Muscle of arm (tissue), 12 donors: ENCODE measurements around the gene MFSD12. TPM values are rescaled to one million over a fixed set of nuclear protein-coding genes. Genes with fewer than 3 reads are reported as not detected.
"Not testable (repeated sequence)": the region's sequence is repeated elsewhere in the genome, so short reads cannot be mapped to it uniquely, and the experiment has no call there.

Experiments used
- DNase-seq: peaks from one replicate; pipeline ENCODE4 v3.0.0-alpha.2; 2013
- polyA plus RNA-seq, 12 donors: library from polyadenylated mRNA; unstranded; fragments of 120-200 nt; gene quantifications; one replicate each; pipeline ENCODE4 v1.2.1, GENCODE V29; 2013; ENCODE audit not compliant: insufficient read length in 12 of 12

MFSD12 gene
- polyA plus RNA-seq, 12 donors, result 19.3 to 48.1 (median 24.1) TPM; not detected in 1

GRCh38 chr19:3538965-3539755 is 18.2 kb downstream of the MFSD12 start, which contains the start of gene TEKTIP1:
Gene TEKTIP1, plus strand, starts transcription at chr19:3539174. Its CDS starts 4 bp downstream, at chr19:3539178.
- no peak for DNase-seq

DNA sequence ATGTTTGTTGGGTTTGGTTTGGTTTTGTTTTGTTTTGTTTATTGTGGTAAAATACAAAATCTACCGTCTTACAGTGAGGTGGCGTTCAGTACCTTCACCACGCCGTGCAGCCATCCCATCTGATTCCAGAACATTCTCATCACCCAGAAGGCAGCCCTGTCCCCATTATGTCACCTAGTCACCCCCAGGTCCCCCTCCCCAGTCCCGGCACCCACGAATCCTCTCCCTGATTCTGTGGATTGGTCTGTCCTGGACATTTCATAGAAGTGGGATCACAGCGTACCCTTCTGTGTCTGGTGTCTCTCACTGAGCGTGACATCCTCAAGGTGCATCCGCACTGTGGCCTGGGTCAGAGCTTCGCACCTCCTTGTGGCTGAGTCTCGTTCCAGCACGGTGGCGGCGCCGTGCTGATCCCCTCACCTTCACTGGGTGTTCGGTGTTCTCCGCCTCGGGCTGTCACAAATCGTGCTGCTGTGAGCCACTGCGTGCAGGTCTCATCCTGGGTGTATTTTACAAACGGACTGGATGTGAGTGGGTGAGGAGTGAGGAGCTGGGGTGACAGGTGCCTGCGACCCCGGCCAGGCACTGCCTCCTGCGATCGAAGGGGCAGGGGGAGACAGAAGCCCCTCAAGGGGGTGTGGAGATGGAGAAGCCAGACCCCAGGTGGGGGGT is 19.0 kb downstream of the MFSD12 start:
- DNase-seq, result no peak

DNA sequence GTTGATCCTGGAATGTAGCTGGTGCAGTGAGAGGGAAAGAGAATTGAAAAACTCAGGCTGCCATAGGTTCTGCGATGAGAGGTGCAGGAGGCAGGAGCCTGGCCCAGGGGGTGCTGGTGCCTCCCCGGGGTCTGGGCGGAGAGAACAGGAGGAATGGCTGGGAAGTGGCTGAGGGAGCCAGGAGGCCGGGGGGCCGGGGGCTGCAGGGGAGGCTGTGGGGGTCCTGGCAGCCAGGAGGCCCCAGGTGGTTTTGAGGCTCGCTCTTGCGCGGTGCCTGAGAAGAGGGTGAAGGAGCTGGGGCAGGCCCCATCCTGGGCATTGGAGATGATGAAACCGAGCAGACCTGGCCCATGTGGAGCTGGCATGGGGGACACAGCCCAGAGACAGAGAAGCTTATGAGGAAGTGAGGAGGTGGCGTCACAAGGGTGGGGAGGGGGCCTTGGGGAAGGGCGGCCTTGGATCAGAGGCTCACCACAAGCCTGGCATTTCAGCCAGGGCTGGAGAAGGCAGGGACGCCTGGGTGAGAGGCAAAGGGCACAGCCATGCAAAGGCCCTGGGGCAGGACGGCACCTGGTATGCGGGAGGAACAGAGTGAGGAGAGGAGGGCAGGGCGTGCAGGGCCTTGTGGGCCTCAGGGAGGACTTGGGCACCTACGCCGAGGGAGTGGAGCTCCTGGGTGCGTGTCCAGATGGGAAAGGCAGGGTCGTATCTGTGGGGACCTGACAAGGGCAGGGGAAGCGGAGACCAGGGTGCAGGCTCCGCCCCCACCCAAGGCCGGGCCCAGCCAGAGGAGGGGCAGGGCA is 19.7 kb downstream of the MFSD12 start:
- no peak for DNase-seq

DNA sequence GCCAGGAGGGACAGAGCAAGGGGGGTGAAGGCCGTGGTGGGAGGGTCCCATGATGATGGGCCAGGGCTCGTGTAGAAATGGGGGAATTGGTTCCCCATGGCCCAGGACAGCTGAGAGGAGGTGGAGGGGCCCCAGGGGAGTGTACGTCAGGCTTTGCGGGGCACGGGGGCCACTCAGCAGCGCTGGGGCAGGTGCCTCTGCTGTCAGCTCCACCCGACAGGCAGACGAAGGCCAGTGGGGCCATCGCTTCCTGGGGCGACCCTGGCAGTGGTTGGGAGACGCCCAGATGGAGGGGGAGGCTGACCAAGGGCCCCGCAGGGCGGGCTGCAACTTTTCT is 20.3 kb downstream of the MFSD12 start:
- no peak for DNase-seq

DNA sequence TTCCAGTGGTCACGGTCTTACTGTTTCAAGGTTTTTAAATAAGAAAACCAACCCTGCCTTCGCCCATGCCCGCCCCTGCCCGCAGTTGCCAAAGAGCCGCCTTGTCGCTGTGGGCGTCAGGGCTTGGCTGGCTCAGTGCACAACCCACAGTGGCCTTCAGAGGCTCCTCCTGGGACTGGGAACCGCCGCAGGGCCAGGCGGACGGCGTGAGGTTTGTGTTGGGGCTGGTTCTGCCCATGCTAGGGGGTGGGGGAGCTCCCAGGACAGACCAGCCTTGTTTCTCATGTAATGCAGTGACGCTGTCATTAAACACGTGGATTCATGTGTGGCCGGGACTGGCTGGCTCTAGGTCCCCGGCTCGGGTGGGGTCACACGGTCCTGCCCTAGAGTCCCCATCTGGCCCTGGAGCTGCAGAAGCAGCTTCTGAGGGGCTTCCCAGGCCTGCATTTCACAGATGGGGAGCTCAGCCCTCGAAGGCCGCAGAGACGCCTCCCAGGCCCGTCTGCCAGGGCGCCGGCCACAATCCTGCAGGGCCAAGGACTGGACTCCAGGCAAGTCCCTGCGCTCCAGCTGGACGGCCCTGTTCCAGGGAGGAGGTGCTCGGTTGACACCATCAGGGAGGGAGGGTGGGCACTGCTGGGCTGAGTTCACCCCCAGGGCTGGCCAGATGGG is 20.8 kb downstream of the MFSD12 start:
- DNase-seq, result no peak

DNA sequence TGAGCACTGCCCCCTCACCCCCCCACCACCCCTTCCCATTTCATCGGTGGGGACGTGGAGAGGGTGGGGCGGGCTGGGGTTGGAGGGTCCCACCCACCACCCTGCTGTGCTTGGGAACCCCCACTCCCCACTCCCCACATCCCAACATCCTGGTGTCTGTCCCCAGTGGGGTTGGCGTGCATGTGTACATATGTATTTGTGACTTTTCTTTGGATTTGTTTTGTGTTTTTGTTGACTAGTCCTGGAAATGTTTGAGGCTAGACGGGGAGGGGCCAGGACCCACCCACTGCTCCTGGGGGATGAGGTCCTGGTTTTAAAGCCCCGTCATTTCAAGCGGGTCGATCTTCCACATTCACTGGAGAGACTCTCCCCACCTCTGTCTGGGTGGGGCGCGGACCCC is 21.4 kb downstream of the MFSD12 start:
- DNase-seq, result no peak

DNA sequence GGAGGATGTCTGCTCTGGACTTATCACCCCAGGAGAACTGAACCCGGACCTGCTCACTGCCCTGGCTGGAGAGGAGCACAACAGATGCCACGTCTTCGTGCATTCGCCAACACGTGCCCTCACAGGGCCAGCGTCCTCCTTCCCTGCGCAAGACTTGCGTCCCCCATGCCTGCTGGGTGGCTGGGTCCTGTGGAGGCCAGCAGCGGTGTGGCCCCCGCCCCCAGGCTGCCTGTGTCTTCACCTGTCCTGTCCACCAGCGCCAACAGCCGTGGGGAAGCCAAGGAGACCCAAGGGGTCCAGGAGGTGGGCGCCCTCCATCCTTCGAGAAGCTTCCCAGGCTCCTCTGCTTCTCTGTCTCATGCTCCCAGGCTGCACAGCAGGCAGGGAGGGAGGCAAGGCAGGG is 21.8 kb downstream of the MFSD12 start:
- DNase-seq, result no peak

GRCh38 chr19:3535235-3535535 is 22.2 kb downstream of the MFSD12 start:
- DNase-seq, result no peak

- DNase-seq, result no peak
Observed at GRCh38 chr19:3534375-3535234, 22.8 kb downstream of the MFSD12 start.

DNA sequence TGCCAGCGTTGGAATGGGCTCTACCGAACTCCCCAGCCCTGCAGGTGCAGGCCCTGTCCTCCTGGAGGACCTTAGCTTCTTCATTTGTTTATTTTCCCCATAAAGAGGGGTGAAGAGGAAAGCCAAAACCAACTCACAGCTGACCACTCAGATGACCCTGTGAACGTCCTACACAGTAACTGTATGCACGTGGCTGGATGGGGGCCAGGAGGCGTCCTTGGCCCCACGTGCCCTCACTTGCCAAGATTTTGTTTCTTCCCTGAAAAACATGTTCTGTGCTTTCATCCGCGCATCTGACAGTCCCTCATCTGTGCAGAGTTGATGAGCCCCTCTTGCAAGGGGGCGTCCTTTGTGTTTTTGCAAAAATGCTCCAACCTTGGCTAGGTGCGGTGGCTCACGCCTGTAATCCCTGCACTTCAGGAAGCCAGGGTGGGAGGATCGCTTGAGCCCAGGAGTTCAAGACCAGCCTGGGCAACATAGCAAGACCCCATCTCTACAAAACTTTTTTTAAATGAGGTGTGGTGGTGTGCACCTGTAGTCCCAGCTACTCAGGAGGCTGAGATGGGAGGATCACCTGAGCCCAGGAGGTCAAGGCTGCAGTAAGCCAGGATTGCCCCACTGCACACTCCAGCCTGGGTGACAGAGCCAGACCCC is 23.7 kb downstream of the MFSD12 start:
- DNase-seq, result no peak

DNA sequence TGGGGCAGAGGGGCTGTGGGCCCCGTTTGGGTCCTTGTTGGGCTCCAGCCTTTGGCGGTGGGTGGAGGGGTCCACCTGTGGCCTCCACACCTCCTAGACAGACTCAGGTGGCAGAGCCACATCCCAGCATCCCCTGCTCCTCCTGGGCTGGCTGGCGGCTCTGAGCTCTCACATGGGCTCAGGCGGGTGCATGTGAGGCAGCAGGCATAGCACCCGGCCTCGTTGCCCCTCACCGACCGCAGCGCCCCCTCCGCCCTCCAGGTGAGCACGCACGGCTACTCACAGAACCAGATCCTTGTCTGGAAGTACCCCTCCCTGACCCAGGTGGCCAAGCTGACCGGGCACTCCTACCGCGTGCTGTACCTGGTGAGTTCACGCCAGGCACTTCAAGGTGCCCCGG is 24.4 kb downstream of the MFSD12 start:
- DNase-seq, result no peak

- no peak for DNase-seq
Observed at GRCh38 chr19:3532154-3532786, 25.1 kb downstream of the MFSD12 start.

GRCh38 chr19:3531716-3532115 is 25.7 kb downstream of the MFSD12 start:
- no peak for DNase-seq

- no peak for DNase-seq
Observed at GRCh38 chr19:3530389-3530788, 27.0 kb downstream of the MFSD12 start.

DNA sequence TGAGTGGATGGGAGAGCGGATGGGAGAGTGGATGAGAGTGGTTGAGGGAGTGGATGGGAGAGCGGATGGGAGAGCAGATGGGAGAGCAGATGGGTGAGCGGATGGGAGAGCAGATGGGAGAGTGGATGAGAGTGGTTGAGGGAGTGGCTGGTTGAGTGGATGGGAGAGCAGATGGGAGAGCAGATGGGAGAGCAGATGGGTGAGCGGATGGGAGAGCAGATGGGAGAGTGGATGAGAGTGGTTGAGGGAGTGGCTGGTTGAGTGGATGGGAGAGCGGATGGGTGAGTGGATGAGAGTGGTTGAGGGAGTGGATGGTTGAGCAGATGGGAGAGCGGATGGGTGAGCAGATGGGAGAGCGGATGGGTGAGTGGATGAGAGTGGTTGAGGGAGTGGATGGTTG is 28.1 kb downstream of the MFSD12 start:
- DNase-seq, result not testable (repeated sequence)

- no peak for DNase-seq
Observed at GRCh38 chr19:3528539-3529211, 28.7 kb downstream of the MFSD12 start.

GRCh38 chr19:3528080-3528479 is 29.3 kb downstream of the MFSD12 start:
- DNase-seq, result no peak

- no peak for DNase-seq
Observed at GRCh38 chr19:3527238-3527910, 30.0 kb downstream of the MFSD12 start.
